Measurements from ENCODE around the gene PACS2. TPM values are rescaled to one million over a fixed set of nuclear protein-coding genes. Genes with fewer than 3 reads are reported as not detected.

The PACS2 gene
- total RNA-seq, 3 donors from 2014 or later, result 46.0 to 70.9 (median 67.8) TPM

DNA sequence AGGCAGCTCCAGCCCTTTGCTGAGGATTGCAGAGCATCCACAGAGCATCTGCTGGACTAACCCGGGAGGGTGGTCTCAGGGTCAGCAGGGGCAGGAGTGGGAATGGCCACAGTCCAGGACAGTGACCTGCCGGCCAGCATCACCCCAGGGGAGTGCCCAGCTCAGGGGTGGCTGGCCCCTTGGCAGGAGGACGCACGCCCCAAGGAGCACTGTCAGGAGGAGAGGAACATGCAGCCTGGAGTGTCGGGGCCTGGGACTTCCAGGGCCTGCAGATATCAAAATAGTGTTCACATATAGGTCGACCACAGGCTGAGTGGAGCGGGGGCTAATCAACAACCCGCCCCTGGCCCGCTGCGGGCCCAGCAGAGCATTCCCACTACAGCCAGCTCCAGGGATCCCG, 50.6 kb downstream of the PACS2 start:
- Histone ChIP-seq H3K4me1 (no peaks in the 10 kb centered on the region), H3K36me3 (no peaks in the 10 kb centered on the region), H3K4me3 (no peak overlapping the region), H3K27ac (no peak overlapping the region), H3K27me3 (no peaks in the 10 kb centered on the region), H3K9me3 (no peaks in the 10 kb centered on the region)
- no peak for DNase-seq (ENCODE audit: low spot score in 2 of 2)
- TF ChIP-seq POLR2AphosphoS5 (IDR thresholded peaks at IDR 0.05) (no peak), POLR2A (IDR thresholded peaks at IDR 0.05) (no peak)
- TF ChIP-seq, protein P1, sequence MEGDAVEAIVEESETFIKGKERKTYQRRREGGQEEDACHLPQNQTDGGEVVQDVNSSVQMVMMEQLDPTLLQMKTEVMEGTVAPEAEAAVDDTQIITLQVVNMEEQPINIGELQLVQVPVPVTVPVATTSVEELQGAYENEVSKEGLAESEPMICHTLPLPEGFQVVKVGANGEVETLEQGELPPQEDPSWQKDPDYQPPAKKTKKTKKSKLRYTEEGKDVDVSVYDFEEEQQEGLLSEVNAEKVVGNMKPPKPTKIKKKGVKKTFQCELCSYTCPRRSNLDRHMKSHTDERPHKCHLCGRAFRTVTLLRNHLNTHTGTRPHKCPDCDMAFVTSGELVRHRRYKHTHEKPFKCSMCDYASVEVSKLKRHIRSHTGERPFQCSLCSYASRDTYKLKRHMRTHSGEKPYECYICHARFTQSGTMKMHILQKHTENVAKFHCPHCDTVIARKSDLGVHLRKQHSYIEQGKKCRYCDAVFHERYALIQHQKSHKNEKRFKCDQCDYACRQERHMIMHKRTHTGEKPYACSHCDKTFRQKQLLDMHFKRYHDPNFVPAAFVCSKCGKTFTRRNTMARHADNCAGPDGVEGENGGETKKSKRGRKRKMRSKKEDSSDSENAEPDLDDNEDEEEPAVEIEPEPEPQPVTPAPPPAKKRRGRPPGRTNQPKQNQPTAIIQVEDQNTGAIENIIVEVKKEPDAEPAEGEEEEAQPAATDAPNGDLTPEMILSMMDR (IDR thresholded peaks at IDR 0.05), result no peak
- intact Hi-C loops (cut with DNase I; ENCODE audit: low total_unique reads), result no loop called here

GRCh38 chr14:105365681-105366080, 51.1 kb downstream of the PACS2 start:
- Histone ChIP-seq H3K27me3 (no peaks in the 10 kb centered on the region), H3K27ac (no peak overlapping the region), H3K4me3 (no peak overlapping the region), H3K9me3 (no peaks in the 10 kb centered on the region), H3K4me1 (no peaks in the 10 kb centered on the region), H3K36me3 (no peaks in the 10 kb centered on the region)
- no peak for DNase-seq (ENCODE audit: low spot score in 2 of 2)
- intact Hi-C loops (cut with DNase I; ENCODE audit: low total_unique reads), result no loop called here
- TF ChIP-seq, protein P1 (IDR thresholded peaks at IDR 0.05), result no peak
- TF ChIP-seq POLR2A (IDR thresholded peaks at IDR 0.05), result no peak
- no peak for TF ChIP-seq POLR2AphosphoS5 (IDR thresholded peaks at IDR 0.05)

DNA sequence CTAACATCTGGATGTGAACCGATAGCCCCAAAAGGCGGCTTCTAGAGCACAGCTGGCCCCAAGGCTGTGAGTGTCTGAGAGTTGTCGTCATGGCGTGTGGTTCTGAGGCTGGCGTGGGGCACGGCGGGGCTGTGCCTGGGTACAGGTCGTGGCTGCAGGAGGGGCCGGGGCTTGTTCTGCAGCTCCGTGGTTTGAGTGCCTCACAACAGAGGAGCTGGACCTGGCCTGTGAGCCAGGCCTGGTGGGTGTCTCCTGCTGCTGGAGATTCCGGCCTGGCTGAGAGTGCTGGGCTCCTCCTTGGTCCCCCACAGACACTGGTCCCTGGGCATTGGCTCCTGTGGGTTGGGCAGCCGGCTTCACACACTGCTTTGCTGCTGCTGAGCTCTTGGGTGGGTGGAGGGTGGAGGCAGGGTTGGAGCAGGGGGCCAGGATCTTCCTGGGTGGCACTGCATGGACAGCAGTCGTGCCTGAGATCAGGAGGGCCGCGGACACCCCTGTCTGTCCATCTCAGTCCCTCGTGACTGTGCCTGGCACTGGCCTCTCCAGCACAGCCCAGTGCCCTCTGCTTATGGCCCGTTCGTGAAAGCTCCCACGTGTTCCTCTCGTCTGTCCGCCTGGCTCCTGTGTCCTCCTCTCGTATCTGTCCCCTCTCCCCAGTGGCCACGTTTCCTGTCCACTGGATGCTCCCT, 52.0 kb downstream of the PACS2 start:
- TF ChIP-seq, protein P1 (IDR thresholded peaks at IDR 0.05), result no peak
- TF ChIP-seq POLR2A (IDR thresholded peaks at IDR 0.05) (no peak), POLR2AphosphoS5 (IDR thresholded peaks at IDR 0.05) (no peak)
- Histone ChIP-seq H3K9me3 (no peaks in the 10 kb centered on the region), H3K4me1 (no peaks in the 10 kb centered on the region), H3K4me3 (no peak overlapping the region), H3K36me3 (no peaks in the 10 kb centered on the region), H3K27ac (no peak overlapping the region), H3K27me3 (no peaks in the 10 kb centered on the region)
- intact Hi-C loops (cut with DNase I; ENCODE audit: low total_unique reads), result no loop called here
- DNase-seq (ENCODE audit: low spot score in 2 of 2), result no peak

DNA sequence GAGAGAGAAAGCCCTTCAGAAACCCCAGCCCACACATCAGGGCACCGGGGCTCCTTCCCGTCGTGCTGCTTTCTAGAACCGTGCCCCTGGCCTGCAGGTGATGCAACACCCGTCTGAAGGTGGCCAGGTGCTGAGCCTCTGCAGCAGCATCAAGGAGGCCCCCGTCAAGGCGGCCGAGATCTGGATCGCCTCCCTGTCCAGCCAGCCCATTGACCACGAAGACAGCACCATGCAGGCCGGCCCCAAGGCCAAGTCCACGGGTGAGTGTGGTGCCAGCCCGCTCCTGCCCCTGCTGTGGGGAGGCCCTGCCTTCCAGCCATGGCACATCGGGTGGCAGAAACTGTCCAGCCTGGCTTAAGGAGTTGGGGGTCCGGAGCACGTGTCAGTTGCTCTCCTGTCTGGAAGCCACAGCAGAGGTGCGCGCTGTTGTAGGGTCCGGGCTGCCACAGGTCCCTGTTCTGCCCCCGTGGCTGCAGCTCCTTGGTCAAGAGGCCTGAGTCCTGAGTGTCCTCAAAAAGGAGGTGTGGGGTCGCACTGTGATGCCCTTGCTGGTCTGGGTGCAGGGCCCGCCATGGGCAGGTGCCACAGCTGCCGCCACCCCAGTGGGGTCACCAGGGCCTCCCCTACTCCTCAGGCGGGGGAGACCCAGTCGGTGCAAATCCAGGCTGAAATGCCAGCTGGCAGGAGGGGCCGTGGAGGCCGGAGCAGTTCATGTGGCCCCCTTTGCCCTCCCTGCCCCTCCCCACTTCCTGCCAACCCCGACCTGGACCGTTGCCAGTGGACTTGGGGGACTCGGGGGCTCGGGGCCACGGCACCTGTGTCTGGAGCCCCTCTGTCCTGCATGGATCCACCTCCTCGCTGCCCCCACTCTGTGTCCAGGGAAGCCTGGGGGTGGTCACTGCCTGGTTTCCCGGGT, 52.8 kb downstream of the PACS2 start:
- Histone ChIP-seq H3K27me3 (no peaks in the 10 kb centered on the region), H3K9me3 (no peaks in the 10 kb centered on the region), H3K4me3 (no peak overlapping the region), H3K4me1 (no peaks in the 10 kb centered on the region), H3K36me3 (no peaks in the 10 kb centered on the region), H3K27ac (no peak overlapping the region)
- TF ChIP-seq POLR2AphosphoS5 (IDR thresholded peaks at IDR 0.05) (no peak), POLR2A (IDR thresholded peaks at IDR 0.05) (no peak)
- TF ChIP-seq, protein P1 (IDR thresholded peaks at IDR 0.05), result no peak
- no peak for DNase-seq (ENCODE audit: low spot score in 2 of 2)
- intact Hi-C loops (cut with DNase I; ENCODE audit: low total_unique reads), result no loop called here

- no peak for DNase-seq (ENCODE audit: low spot score in 2 of 2)
- Histone ChIP-seq H3K36me3 (no peaks in the 10 kb centered on the region), H3K4me1 (no peaks in the 10 kb centered on the region), H3K27me3 (no peaks in the 10 kb centered on the region), H3K27ac (no peak overlapping the region), H3K4me3 (no peak overlapping the region), H3K9me3 (no peaks in the 10 kb centered on the region)
- TF ChIP-seq POLR2AphosphoS5 (IDR thresholded peaks at IDR 0.05) (no peak), POLR2A (IDR thresholded peaks at IDR 0.05) (no peak)
- TF ChIP-seq, protein P1 (IDR thresholded peaks at IDR 0.05), result no peak
- intact Hi-C loops (cut with DNase I; ENCODE audit: low total_unique reads), result no loop called here
Measured at GRCh38 chr14:105368032-105368417, 53.5 kb downstream of the PACS2 start.

Measured in breast epithelium (tissue), 4 donors.